Panc1 (cell line): ENCODE results near the gene SUSD6. TPM values are rescaled to one million over a fixed set of nuclear protein-coding genes. Genes with fewer than 3 reads are reported as not detected.

Experiments used
- ATAC-seq: fragments of 200-7000 bp; cut with Tn5 transposase; 2 replicates; pipeline ENCODE4 v1.9.1; 2020; ENCODE audit warnings: mild to moderate bottlenecking, moderate library complexity
- BruUV-seq: library from RNA; stranded (reverse); fragments of 400-500 nt; replicated peaks from 2 replicates; lab custom pipeline; 2021; lab: Mats Ljungman, UMichigan
- CTCF ChIA-PET: fragments of 300-600 bp; sonication (Branson Sonifier 250); formaldehyde crosslinking; loops from one replicate; lab custom pipeline; 2022; ENCODE audit warnings: antibody characterized with exemption; lab: Charles Lee
- POLR2A ChIA-PET: fragments of 300-600 bp; sonication (Branson Sonifier 250); formaldehyde crosslinking; loops from one replicate; lab custom pipeline; 2022; ENCODE audit warnings: antibody characterized with exemption; lab: Charles Lee
- DNase-seq: peaks from one replicate; pipeline ENCODE4 v3.0.0-alpha.2; 2010; ENCODE audit warnings: low read depth, low spot score
- H3K27ac ChIP-seq: 2 replicates; pipeline ENCODE4 v1.5.1; 2011; ENCODE audit warnings: mild to moderate bottlenecking, low read length, inconsistent platforms
- H3K27me3 ChIP-seq: fragments of 200-500 bp; sonication (Bioruptor generic); 2 replicates; pipeline ENCODE4 v1.6.0; 2014; ENCODE audit warnings: low read length, inconsistent platforms; ENCODE audit not compliant: control insufficient read depth, insufficient read depth
- H3K36me3 ChIP-seq: fragments of 200-500 bp; sonication (Bioruptor generic); 2 replicates; pipeline ENCODE4 v1.5.1; 2014; ENCODE audit warnings: inconsistent platforms, mild to moderate bottlenecking, low read length, moderate library complexity; ENCODE audit not compliant: control insufficient read depth, insufficient read depth
- H3K4me1 ChIP-seq: 2 replicates; pipeline ENCODE4 v1.5.1; 2011; ENCODE audit warnings: inconsistent platforms, mild to moderate bottlenecking, low read length, moderate library complexity; ENCODE audit not compliant: control insufficient read depth, insufficient read depth
- H3K4me3 ChIP-seq, 2 experiments: 2 replicates each; pipeline ENCODE4 v1.5.1; 2011 to 2012; ENCODE audit warnings: low read depth in 2 of 2, low read length in 2 of 2, mild to moderate bottlenecking in 2 of 2, inconsistent platforms in 1 of 2, moderate library complexity in 1 of 2
- H3K9me3 ChIP-seq: fragments of 200-500 bp; sonication (Bioruptor generic); 2 replicates; pipeline ENCODE4 v1.5.1; 2014; ENCODE audit warnings: low read depth, mild to moderate bottlenecking, inconsistent platforms, low read length, moderate library complexity; ENCODE audit not compliant: control insufficient read depth, insufficient read depth
- POLR2AphosphoS5 ChIP-seq: IDR thresholded peaks from 2 replicates; pipeline ENCODE4 v1.6.1; 2012; ENCODE audit warnings: mild to moderate bottlenecking, low read depth, low read length, moderate library complexity
- REST ChIP-seq, 2 experiments: IDR thresholded peaks; 2 replicates each; pipeline ENCODE4 v1.6.1; 2011 to 2012; ENCODE audit warnings: low read depth in 2 of 2, control low read depth in 1 of 2, low read length in 1 of 2, mild to moderate bottlenecking in 1 of 2, moderate library complexity in 1 of 2; ENCODE audit not compliant: insufficient read depth in 1 of 2
- SIN3A ChIP-seq: IDR thresholded peaks from 2 replicates; pipeline ENCODE4 v1.6.1; 2012; ENCODE audit warnings: low read depth, mild to moderate bottlenecking, low read length, moderate library complexity, borderline replicate concordance; ENCODE audit not compliant: insufficient read depth
- TCF7L2 ChIP-seq: IDR thresholded peaks from 2 replicates; pipeline ENCODE4 v1.6.1; 2011; ENCODE audit warnings: mild to moderate bottlenecking, low read depth, low read length, inconsistent platforms
- in situ Hi-C: cut with HindIII; loops from 2 replicates; pipeline ENCODE4 v1.10.0; 2016; ENCODE audit warnings: low sequenced_read_pairs, low pct_unique_long_range_greater_than_20kb
- intact Hi-C: fragments of 100-400 bp; cut with micrococcal nuclease; formaldehyde crosslinking; loops from one replicate; pipeline ENCODE4 v1.10.0; 2022; ENCODE audit not compliant: unreplicated experiment
- total RNA-seq: library from RNA; stranded (reverse); gene quantifications from one replicate; pipeline ENCODE4 v1.2.1, GENCODE V29; 2021; ENCODE audit not compliant: unreplicated experiment
- TF ChIP-seq, protein P1 (sequence below): fragments of 450-650 bp; IDR thresholded peaks from 2 replicates; pipeline ENCODE4 v1.5.1; 2017; ENCODE audit warnings: mild to moderate bottlenecking

SUSD6 gene
- total RNA-seq, 1 experiment from 2014 or later, result 10.9 TPM

- H3K9me3 ChIP-seq, result no peaks in the 10 kb centered on the region
- no TSS peak for BruUV-seq
- H3K27me3 ChIP-seq, result no peaks in the 10 kb centered on the region
- no peak overlapping the region for H3K27ac ChIP-seq
- H3K4me3 ChIP-seq, result no peak overlapping the region
- ChIA-PET CTCF (no interaction called here), POLR2A (no interaction called here)
- no peaks in the 10 kb centered on the region for H3K4me1 ChIP-seq
- ATAC-seq (no peak), DNase-seq (no peak)
- no peaks in the 10 kb centered on the region for H3K36me3 ChIP-seq
- in situ Hi-C loops (no loop called here), intact Hi-C loops (no loop called here)
- no peak for TF ChIP-seq REST (IDR thresholded peaks at IDR 0.05; ENCODE audit: insufficient read depth in 1 of 2, low read depth in 2 of 2, low read length in 1 of 2)
- no peak for TF ChIP-seq POLR2AphosphoS5
- no peak for TF ChIP-seq TCF7L2
- no peak for TF ChIP-seq SIN3A
- TF ChIP-seq, protein P1, sequence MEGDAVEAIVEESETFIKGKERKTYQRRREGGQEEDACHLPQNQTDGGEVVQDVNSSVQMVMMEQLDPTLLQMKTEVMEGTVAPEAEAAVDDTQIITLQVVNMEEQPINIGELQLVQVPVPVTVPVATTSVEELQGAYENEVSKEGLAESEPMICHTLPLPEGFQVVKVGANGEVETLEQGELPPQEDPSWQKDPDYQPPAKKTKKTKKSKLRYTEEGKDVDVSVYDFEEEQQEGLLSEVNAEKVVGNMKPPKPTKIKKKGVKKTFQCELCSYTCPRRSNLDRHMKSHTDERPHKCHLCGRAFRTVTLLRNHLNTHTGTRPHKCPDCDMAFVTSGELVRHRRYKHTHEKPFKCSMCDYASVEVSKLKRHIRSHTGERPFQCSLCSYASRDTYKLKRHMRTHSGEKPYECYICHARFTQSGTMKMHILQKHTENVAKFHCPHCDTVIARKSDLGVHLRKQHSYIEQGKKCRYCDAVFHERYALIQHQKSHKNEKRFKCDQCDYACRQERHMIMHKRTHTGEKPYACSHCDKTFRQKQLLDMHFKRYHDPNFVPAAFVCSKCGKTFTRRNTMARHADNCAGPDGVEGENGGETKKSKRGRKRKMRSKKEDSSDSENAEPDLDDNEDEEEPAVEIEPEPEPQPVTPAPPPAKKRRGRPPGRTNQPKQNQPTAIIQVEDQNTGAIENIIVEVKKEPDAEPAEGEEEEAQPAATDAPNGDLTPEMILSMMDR, result no peak
Measured at GRCh38 chr14:69752773-69753172, 141.4 kb downstream of the SUSD6 start.

DNA sequence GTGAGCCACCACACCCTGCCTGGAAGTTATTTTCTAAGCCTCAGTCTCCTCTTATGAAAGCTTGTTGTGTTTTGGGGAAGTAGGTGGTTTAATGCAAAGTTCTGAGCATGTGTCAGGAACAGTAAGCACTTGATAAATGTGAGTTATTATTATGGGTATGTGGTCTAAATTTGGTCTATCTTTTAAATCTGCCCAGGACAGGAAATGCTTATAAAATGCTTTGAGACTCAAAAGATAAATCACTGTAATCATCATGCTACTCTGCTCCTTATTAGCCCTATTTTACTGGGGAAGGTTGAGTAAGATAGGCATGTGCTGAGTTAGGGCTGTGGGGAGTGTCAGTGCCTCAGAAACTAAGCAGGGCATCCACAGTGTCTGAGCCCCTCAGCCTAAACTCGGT is 142.5 kb downstream of the SUSD6 start:
- DNase-seq (no peak), ATAC-seq (no peak)
- no peaks in the 10 kb centered on the region for H3K9me3 ChIP-seq
- H3K36me3 ChIP-seq, result no peaks in the 10 kb centered on the region
- no peak overlapping the region for H3K27ac ChIP-seq
- no peaks in the 10 kb centered on the region for H3K27me3 ChIP-seq
- no peak for TF ChIP-seq TCF7L2
- no peak for TF ChIP-seq SIN3A
- TF ChIP-seq, protein P1, result no peak
- TF ChIP-seq REST (IDR thresholded peaks at IDR 0.05; ENCODE audit: insufficient read depth in 1 of 2, low read depth in 2 of 2, low read length in 1 of 2), result no peak
- TF ChIP-seq POLR2AphosphoS5, result no peak
- H3K4me1 ChIP-seq, result no peaks in the 10 kb centered on the region
- intact Hi-C loops, result no loop called here
- ChIA-PET POLR2A (no interaction called here), CTCF (no interaction called here)
- in situ Hi-C loops, result no loop called here
- BruUV-seq, result no TSS peak
- no peak overlapping the region for H3K4me3 ChIP-seq
